ENCODE results near the gene PHF20.
"Not testable (repeated sequence)": the region's sequence is repeated elsewhere in the genome, so short reads cannot be mapped to it uniquely, and the experiment has no call there.

Gene PHF20

GRCh38 chr20:35888657-35889056, 116.8 kb downstream of the PHF20 start:
- DNase-seq: no peak

DNA sequence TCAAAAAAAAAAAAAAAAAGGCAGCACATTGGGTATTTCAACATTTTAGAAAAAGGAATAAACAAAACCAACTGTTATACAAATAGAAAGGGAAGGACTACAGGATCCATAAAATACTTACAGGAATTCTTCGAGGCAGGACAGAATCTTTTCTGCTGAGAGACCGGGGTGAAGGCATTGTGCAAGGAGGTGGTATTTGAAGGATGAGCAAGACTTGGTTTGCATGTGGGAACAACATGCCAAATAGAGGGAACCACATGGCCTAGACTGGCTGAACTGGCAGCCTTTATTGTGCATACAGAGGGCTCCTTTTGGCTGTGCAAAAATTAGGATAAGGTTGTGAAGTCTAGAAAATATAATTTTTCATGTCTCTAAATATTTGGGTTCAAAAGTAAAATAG, 119.6 kb downstream of the PHF20 start:
- DNase-seq: no peak

DNA sequence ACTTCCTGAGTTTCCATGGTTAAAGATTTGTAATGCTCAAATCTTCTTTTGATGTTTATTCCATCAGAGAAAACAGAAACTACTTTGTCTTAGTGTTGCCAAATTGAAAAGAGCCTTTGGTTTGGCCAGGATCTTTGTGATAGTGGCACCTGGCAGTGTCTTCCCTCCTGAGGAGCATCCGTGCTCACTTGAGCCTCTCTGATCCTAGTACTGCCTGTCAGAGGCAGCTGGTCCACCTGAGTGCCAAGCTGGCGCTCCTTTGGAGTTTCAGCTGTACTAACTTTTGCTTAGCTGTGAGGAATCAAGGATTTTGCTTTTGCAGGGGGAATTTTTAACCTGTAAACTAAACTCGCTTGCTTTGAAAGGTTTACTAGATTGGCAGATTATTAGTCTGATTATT, 121.1 kb downstream of the PHF20 start:
- DNase-seq: no peak

DNA sequence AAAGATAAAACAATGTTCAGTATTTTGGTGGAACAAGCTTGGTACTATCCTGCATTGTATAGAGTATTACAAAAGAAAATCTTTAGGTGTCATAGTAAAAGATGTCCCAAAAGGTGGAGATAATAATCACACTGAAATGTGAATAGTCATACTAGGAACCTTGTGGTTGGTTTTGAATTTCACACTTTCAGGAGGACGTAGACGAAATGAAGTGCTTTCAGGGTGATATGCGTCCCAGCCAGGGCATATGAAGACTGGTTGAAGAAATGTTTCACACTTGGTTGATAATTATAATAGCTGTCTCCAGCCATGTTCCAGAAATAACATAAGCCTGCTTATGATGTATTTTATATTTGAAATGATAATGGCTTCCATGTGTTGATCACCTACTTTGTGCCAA, 122.1 kb downstream of the PHF20 start:
- DNase-seq: no peak

GRCh38 chr20:35895516-35895915, 123.7 kb downstream of the PHF20 start:
- not testable (repeated sequence) for DNase-seq

- DNase-seq: no peak
Observed at GRCh38 chr20:35899064-35899463, 127.2 kb downstream of the PHF20 start.

DNA sequence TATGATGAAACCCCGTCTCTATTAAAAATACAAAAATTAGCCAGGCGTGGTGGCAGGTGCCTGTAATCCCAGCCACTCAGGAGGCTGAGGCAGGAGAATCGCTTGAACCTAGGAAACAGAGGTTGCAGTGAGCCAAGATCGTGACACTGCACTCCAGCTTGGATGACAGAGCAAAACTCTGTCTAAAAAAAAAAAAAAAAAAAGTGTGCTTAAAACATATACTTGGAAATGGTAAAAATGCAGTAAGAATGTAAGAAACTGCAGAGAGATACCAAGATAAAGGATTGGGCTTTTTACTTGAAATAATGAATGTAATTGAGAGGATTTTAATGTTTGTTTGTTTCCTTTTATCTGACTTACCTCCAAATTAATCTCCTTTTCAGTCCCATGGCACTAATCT, 129.4 kb downstream of the PHF20 start:
- not testable (repeated sequence) for DNase-seq

DNA sequence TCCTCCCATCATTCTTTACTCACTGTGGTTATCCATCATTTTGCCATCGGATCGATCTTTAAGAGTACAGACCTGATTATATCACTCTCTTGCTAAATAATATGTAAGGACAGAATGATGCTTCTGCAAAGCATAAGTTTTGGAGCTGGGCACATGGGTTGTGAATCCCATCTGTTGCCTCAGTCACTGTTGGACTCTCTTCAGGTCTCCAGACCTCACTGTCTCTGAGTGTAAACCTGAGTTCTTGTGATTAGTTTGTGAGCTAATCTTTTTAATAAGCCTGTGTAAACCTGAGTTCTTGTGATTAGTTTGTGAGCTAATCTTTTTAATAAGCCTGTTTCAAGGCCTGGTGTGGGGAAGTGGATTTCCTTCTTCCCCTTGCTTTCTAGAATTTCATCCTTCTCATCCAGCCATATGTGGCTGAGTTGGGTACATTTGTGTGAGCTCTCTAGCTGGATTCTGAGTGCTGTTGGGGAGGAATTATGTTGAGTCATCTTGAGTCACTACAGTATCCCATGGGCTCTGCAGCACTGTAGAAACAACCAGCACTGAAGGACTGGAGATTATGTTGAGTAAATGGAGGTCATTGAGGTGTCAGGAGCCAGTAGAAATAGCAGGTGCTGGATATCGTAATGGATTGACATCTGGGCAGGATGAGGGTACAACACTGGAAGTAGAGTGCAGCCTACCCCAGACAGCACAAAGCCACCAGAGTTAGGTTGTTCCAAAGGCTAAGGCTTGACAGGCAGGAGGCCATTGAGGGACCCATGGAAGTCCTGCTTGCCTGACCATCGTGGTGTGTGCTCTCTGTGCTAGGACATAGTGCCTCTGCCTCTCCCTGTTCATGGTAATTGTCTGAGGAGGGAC, 130.1 kb downstream of the PHF20 start:
- DNase-seq: no peak

GRCh38 chr20:35902545-35902941, 130.7 kb downstream of the PHF20 start:
- no peak for DNase-seq

DNA sequence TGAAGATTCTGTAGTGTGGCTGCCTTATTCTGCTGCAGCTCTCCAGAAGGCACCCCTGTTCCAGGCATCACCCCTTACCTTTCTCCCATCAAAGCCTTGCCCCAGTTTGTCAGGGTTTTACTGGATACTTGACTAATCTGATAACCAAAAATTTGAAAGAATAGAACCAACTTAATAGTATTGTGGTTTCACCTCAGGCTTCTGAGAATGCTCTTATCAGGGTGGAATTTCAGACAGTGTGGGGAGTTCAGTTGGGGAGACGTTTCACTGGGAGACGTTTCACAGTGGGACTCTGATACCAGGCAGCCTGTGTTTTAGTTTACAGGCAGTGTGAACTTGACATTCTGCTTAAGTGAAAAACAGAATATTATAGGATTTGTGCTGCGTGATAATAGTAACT, 132.0 kb downstream of the PHF20 start:
- no peak for DNase-seq

- no peak for DNase-seq
Observed at GRCh38 chr20:35904982-35905663, 133.3 kb downstream of the PHF20 start.

- no peak for DNase-seq
Observed at GRCh38 chr20:35907017-35907701, 135.3 kb downstream of the PHF20 start.

- no peak for DNase-seq
Observed at GRCh38 chr20:35908007-35908406, 136.2 kb downstream of the PHF20 start.

- no peak for DNase-seq
Observed at GRCh38 chr20:35909176-35909575, 137.4 kb downstream of the PHF20 start.

- no peak for DNase-seq
Observed at GRCh38 chr20:35909796-35910195, 138.0 kb downstream of the PHF20 start.

- no peak for DNase-seq
Observed at GRCh38 chr20:35910254-35910653, 138.4 kb downstream of the PHF20 start.

- DNase-seq: no peak
Observed at GRCh38 chr20:35912881-35913280, 141.1 kb downstream of the PHF20 start.

DNA sequence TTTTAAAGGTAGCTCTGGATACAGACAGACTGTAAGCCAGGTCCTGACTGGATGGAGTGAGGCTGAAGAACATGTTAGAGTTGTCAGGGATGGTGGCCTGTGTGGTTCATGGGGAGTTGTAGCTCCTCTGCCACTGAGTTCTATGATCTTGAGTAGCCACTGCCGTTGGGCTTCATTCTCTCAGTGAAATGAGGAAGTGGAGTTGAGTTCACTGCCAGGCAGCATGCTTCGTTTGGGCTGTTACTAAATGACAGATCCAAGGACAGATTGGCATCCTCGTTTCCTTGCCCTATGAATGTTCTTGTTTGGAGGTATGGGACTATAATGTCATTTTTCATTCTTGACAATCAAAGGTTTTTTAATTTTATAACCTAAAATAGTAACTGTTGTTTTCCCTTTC, 145.3 kb downstream of the PHF20 start:
- no peak for DNase-seq

- DNase-seq: no peak
Observed at GRCh38 chr20:35918021-35918420, 146.2 kb downstream of the PHF20 start.

- DNase-seq: no peak
Observed at GRCh38 chr20:35920523-35920922, 148.7 kb downstream of the PHF20 start.

GRCh38 chr20:35929301-35929700, 157.5 kb downstream of the PHF20 start:
- DNase-seq: no peak

DNA sequence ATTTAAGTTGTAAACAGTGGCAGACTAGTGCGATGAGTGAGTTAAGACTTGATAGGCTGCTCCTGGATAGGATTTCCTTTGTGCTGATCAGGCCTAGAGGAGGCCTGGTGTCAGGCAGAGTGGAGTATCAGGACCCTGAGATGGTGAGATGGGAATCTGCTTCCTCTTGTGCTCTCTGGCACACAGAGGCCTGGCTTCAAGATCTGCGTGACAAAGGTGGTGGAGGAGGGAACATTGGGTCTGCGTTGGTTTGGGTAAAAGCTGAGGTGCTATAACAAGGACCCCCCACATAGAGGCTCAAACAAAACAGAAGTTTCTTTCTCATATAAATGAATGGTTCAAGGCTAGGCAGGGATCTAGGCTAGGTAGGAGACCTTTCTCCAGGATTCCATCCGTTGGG, 162.2 kb downstream of the PHF20 start:
- DNase-seq: no peak

DNA sequence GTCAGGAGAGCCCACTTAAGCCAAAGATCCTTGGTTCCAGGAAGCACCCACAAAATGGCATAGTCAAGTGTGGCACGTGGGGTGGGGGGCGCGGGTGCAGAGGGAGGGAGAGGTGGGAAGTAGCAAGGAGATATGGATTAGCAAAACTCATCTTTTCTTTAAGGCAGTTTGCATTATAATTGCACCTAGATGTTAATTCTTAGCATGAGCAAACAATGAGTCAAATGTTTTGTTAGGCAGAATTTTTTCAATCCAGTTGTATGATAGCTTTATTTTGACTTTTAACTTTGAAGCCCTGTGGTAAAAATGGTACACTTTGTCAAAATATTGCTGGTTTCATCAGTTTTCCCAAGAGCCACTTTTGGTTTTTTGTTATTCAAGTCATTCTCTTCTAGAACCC, 167.4 kb downstream of the PHF20 start:
- no peak for DNase-seq

GRCh38 chr20:35941620-35942019, 169.8 kb downstream of the PHF20 start:
- no peak for DNase-seq

Data from stimulated activated CD4-positive, alpha-beta T cell treated with anti-CD3 and anti-CD28 coated beads, Interleukin-4, amount 100 ng/mL, for 4 hours (primary cell).